WI38 (cell line): ENCODE results near the gene FLT4.
A peak's percentile ranks its signal among the peaks of the same experiment; 100 is the strongest.

Experiments used
- H3K4me3 ChIP-seq: 2 replicates; pipeline ENCODE4 v1.5.1; 2011; ENCODE audit warnings: low read depth, mild to moderate bottlenecking, control low read depth, low read length
- TF ChIP-seq, protein P1 (sequence below): IDR thresholded peaks from 2 replicates; pipeline ENCODE4 v1.5.1; 2012; ENCODE audit warnings: low read depth, mild to moderate bottlenecking, control low read depth, low read length

Gene FLT4

DNA sequence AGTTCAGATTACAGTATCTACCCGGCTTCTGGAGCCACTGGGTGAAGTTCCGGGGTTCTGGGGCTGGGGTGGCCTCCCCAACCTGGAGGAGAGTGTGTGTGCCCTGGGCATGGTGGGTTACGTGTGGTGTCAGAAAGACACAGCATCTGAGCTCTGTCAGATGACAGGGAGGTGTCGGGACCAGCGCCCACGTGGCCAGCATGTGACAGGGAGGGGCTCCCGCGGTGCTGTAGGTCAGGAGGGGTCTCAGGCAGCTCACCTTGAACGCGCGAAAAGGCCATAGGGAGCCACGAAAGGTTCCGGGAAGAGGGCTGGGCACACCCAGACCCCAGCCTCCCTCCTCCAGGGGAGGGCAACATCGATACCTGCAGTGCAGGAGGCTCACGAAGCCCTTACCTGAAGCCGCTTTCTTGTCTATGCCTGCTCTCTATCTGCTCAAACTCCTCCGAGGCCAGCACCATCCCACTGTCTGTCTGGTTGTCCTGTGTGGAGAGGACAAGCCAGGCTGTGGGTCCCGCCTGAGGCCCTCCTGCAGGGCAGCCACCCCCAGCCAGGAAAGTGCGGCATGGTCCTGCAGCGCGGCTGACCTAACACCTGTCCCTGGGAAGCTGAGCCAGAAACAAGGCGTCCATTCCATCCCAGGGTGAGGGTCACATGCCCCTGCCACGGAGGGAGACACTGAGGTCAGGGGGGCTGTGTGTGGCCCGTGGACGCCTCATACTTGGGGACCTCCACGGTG is 40.7 kb downstream of the FLT4 start:
- TF ChIP-seq, protein P1, sequence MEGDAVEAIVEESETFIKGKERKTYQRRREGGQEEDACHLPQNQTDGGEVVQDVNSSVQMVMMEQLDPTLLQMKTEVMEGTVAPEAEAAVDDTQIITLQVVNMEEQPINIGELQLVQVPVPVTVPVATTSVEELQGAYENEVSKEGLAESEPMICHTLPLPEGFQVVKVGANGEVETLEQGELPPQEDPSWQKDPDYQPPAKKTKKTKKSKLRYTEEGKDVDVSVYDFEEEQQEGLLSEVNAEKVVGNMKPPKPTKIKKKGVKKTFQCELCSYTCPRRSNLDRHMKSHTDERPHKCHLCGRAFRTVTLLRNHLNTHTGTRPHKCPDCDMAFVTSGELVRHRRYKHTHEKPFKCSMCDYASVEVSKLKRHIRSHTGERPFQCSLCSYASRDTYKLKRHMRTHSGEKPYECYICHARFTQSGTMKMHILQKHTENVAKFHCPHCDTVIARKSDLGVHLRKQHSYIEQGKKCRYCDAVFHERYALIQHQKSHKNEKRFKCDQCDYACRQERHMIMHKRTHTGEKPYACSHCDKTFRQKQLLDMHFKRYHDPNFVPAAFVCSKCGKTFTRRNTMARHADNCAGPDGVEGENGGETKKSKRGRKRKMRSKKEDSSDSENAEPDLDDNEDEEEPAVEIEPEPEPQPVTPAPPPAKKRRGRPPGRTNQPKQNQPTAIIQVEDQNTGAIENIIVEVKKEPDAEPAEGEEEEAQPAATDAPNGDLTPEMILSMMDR = no peak

DNA sequence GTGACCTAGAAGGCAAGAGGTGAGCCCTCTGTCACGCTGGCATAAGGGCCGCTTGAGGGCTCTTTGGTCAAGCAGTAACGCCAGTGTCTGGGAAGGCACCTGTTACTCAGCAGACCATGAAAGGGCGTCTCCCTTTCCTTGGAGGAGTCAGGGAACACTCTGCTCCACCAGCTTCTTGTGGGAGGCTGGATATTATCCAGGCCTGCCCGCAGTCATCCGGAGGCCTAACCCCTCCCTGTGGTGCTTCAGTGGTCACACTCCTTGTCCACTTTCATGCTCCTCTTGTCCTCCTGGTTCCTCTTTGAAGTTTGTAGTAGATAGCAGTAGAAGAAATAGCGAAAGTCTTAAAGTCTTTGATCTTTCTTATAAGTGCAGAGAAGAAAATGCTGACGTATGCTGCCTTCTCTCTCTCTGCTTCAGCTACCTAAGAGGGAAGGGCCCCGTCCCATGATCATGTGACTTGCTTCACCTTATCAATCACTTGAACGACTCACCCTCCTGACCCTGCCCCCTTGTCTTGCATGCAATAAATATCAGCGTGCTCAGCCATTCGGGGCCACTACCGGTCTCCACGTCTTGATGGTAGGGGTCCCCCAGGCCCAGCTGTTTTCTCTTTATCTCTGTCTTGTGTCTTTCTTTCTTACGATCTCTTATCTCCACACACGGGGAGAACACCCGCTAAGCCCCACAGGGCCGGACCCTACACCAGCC is 41.4 kb downstream of the FLT4 start:
- TF ChIP-seq, protein P1 = no peak
- no peak overlapping the region for H3K4me3 ChIP-seq

More for the DNA sequence above, 40.7 kb downstream of the FLT4 start:
- no peak overlapping the region for H3K4me3 ChIP-seq

DNA sequence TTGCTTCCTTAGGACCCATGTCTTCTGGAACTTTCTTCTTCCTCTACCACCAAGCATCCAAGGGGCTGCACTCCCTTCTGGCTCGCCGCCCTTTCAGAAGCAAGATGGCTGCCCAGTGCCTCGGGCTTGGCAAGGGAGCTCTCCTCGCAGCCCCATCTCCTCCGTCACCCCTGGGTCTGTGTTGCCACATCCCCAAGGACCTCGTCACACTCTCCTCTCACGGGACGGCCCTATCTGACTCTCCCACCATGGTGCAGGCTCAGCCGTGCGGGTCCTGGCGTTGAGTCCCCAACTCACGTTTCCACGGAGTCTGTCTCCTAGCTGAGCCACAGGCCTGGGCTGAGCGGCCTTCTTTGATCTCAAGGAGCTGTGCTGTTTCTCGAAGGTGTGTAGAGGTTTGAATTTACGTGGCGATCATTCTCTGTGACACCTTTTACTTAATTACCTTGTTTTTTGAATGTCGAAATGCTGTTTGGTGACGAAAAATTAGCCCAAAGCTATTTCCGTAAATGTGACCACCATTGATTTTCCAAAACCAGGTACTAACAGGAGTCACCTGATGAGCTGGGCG is 43.1 kb downstream of the FLT4 start:
- H3K4me3 ChIP-seq = no peak overlapping the region
- TF ChIP-seq, protein P1 = no peak

DNA sequence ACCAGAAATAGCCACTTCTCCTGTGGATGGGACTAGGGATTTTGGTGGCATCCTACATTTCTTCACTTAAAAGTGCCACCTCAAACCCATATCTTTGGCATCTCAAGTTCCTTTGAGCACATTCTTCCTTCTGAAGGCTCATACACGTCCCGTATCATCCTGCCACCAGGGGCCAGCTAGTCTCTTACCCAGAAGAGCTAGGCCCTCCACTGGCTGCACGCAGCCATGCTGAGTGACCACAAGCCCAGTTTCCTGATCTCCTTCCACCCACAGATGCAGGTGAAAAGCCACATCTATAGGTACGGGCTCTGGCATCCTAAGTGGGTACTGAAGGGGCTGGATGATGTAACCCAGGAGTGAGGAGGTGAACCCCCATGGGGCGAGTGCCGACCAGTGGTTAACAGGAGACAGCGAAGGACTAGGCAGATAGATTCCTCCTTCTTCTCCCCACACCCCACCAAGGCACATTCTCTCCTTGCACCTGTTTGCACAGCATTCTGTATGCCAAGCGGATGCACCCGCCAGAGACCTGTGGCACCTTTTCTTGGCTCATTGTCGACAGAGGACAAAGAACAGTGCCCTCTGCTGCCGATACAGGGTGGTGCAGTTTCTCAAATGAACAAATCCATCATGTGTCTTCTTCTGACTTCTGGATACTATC is 43.7 kb downstream of the FLT4 start:
- H3K4me3 ChIP-seq = no peak overlapping the region
- TF ChIP-seq, protein P1 = peak; percentile 80

DNA sequence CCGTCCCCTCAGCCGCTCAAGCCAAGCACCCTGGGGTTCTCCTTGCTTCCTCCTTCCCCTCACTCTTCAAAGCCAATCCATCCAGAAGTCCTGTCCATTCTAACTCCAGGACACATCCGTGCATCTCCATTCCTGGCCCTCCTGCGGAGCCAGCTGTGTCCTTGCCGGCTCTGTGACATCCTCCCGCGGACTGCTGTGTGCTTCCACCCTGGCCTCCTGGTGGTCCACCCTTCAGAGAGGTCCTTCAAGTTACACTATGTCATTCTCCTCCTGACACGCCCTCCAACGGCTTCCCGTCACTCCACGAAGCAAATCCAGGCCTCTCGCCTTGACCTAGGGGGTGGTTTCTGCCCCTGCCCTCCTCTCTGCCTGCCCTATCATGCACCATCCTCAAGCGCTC is 45.1 kb downstream of the FLT4 start:
- no peak overlapping the region for H3K4me3 ChIP-seq
- TF ChIP-seq, protein P1 = no peak

DNA sequence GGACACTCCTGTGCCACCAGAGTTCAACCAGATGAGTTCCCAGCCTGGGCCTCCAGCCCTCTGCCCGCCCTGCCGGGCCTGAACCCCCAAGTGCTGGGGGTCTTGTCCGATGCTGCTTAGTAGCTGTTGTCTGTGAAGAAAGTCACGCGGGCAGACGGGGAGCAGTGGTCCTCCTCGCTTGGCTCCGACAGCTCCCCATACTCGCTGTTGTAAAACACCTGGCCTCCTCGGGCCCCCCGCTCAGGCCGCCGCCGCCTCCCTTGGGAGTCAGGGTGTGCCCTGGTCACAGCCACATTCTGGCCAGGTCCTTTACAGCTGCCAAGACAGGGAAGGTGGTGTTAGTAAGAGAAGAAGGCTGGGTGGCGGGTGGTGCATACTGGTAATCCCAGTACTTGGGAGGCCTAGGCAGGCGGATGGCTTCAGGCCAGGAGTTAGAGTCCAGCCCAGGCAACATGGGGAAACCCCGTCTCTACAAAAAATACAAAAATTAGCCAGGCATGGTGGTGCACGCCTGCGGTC is 46.3 kb downstream of the FLT4 start:
- TF ChIP-seq, protein P1 = no peak
- no peak overlapping the region for H3K4me3 ChIP-seq
